GM19397 (cell line): ENCODE measurements around the gene OR10V1.

Source experiments
- ATAC-seq: cut with Tn5 transposase; IDR thresholded peaks from one replicate; pipeline ENCODE4 v1.9.1; 2021; ENCODE audit warnings: mild to moderate bottlenecking, moderate library complexity; ENCODE audit not compliant: unreplicated experiment

The OR10V1 gene

DNA sequence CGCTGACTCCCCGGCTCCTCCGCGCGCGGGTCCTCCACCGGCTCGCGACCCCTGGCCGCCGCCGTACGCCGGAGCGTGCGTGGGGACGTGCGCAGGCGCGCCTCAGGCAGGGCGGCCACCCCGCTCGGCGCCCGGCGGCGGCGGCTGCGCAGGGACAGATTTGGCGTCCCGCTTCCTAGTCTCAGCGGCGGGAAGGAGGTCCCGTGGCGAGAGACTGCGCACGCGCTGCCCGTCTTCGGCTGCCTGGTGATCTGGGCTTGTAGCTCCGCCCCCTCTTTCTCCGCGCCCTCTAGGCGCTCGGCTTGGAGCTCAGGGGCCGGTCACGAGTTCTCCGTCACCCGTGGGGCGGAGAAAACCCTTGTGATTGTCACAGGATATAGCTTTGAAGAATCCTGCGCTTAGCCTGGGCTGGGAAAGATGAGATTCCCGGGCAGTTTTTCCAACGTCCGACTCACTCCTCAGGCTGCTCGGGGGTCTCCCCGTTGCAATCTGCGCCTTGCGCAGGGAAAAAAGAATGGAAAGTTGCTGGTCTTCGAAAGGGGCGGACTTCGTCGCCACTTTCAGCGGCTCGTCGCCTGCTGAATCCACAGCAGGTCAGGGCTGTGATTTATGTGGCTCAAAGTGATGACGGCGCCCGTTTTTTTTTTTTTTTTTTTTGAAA lies 44.6 kb downstream of the OR10V1 start, which contains the start of gene PATL1:
Gene PATL1 (minus strand): TSS at position 88 of the 661 bp plus-strand sequence. CDS start 142 bp downstream, outside the sequence.
- peak; percentile 95 for ATAC-seq

DNA sequence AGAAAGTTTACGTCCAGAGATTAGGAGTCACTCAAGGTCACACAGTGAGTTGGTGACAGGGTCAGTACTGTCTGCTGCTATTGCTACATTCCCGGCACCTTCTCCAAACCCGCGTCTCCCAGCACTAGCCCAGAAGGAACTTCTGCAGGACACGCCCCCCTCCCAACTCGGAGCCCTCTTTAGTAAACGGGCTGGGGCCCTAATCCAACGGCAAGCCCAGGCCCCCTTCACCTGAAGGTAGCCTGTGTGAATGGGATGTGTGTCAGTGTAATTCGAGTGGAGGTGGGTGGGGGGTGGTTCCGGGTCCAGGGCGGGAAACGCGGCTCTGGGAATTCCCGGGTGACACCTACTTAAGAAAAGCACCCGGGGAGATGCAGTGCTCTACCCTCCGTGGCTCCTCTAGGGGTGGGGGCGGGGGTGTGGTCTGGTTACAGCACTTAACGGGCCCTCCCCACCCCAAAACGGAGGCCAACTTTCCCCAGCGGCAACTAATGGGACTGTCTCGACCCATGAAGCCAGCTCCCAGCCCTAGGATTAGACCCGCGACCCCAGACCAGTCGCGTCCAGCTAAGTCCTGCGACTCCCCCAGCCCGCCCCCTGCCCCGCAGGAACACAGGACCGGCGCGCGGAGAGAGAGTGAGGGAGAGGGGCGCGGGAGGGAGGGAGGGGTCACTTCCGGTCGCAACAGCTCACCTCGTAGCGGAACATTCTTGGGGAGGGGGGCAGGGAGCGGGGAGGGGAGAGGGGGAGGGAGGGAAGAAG lies 45.3 kb downstream of the OR10V1 start:
- peak; percentile 28 for ATAC-seq

DNA sequence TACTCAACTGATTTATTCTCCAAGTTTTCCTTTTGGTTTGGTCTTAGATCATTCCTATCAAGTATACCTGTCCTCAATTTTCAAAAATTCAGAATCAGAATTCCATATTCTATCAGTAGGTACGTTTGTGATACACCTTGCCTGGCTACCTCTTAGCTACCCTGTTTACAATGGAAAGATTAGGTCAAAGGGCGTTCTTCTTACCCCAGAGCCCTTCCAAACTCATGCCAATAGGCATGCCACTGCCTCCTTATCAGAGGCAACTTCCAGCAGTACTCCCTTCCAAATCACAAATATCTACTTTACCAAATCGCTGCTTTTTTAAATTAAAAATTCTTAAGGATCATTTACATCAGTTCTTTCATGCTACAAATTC lies 45.8 kb downstream of the OR10V1 start:
- no peak for ATAC-seq

DNA sequence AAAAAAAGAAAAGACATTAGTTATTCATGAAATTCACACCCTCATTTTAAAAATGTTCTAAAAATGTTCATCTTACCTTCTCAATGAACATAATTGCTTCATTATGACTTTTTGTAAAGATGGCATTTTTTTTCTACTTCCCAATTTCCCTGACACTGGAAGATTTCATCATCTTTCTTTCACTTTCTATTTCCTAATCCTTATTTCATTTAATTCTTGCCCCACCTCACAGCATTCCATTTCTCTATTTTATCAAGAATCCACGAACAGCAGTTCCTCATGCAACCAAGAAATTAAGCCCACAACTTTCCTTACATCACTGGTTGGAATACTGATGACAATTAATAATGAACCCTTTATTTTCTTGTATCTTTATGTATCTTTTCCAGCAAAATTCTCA lies 46.7 kb downstream of the OR10V1 start:
- ATAC-seq: no peak
